Cardiac muscle cell (in vitro differentiated cells and primary cell): ENCODE data around the gene PIGN. TPM values are rescaled to one million over a fixed set of nuclear protein-coding genes. Genes with fewer than 3 reads are reported as not detected.
"Not testable (repeated sequence)": the region's sequence is repeated elsewhere in the genome, so short reads cannot be mapped to it uniquely, and the experiment has no call there.

Experiments
- DNase-seq, 2 donors: peaks; one replicate each; pipeline versions ENCODE4 v3.0.0 to v3.0.0-alpha.2; 2010 to 2017; ENCODE audit warnings: low read depth in 1 of 2, low spot score in 1 of 2
- H3K27ac ChIP-seq: fragments of 200-600 bp; sonication (generic); 2 replicates; pipeline ENCODE4 v1.5.1; 2016
- H3K27me3 ChIP-seq: fragments of 200-600 bp; sonication (generic); 2 replicates; pipeline ENCODE4 v1.6.0; 2016; ENCODE audit warnings: control low read depth
- H3K36me3 ChIP-seq: fragments of 200-600 bp; sonication (generic); 2 replicates; pipeline ENCODE4 v1.5.1; 2016; ENCODE audit warnings: control low read depth
- H3K4me1 ChIP-seq: fragments of 200-600 bp; sonication (generic); 2 replicates; pipeline ENCODE4 v1.8.1; 2017; ENCODE audit warnings: low read depth, mild to moderate bottlenecking, mixed run types
- H3K4me3 ChIP-seq: fragments of 200-600 bp; sonication (generic); 2 replicates; pipeline ENCODE4 v1.5.1; 2016; ENCODE audit warnings: mild to moderate bottlenecking
- H3K9me3 ChIP-seq: fragments of 200-600 bp; sonication (generic); 2 replicates; pipeline ENCODE4 v1.5.1; 2017; ENCODE audit warnings: low read depth, mild to moderate bottlenecking, control low read depth
- polyA plus RNA-seq: library from polyadenylated mRNA; unstranded; fragments of >200 nt; fragmentation: Nextera tagmentation; extraction: Ambion mirVana; gene quantifications from 2 replicates; pipeline ENCODE4 v1.2.1, GENCODE V29; 2016
- total RNA-seq: library from RNA; depleted of rRNA; stranded (reverse); fragments of >200 nt; gene quantifications from 2 replicates; pipeline ENCODE4 v1.2.3, GENCODE V29; 2016
- TF ChIP-seq, protein P1 (sequence below): IDR thresholded peaks from 2 replicates; pipeline ENCODE4 v1.5.1; 2012; ENCODE audit warnings: low read depth, mild to moderate bottlenecking, low read length

Gene PIGN
- total and polyA plus RNA-seq, 2 experiments from 2014 or later, result 18.8 to 20.8 TPM

DNA sequence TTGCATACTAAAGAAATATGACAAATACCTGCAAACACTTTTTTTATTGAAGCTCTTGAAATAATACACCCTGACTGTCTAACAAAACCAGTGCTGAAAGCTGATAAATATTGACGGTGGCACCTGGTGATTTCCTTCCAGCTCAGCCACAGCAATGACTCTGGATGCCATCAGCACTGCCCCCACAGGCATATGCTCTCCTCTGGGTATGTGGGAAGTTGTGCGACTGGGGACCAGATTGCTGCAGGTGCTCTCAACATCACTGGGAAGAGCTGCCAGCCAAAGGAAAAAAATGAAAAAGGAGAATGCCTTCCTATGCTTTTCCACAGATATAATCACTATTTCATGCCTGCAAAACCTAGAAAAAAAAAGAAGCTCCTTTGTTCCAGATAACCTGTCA lies 141.5 kb downstream of the PIGN start:
- H3K27ac ChIP-seq, result no peak overlapping the region
- H3K27me3 ChIP-seq, result no peaks in the 10 kb centered on the region
- no peak overlapping the region for H3K4me3 ChIP-seq
- no peak for DNase-seq
- H3K4me1 ChIP-seq, result no peaks in the 10 kb centered on the region
- no peaks in the 10 kb centered on the region for H3K9me3 ChIP-seq
- TF ChIP-seq, protein P1, sequence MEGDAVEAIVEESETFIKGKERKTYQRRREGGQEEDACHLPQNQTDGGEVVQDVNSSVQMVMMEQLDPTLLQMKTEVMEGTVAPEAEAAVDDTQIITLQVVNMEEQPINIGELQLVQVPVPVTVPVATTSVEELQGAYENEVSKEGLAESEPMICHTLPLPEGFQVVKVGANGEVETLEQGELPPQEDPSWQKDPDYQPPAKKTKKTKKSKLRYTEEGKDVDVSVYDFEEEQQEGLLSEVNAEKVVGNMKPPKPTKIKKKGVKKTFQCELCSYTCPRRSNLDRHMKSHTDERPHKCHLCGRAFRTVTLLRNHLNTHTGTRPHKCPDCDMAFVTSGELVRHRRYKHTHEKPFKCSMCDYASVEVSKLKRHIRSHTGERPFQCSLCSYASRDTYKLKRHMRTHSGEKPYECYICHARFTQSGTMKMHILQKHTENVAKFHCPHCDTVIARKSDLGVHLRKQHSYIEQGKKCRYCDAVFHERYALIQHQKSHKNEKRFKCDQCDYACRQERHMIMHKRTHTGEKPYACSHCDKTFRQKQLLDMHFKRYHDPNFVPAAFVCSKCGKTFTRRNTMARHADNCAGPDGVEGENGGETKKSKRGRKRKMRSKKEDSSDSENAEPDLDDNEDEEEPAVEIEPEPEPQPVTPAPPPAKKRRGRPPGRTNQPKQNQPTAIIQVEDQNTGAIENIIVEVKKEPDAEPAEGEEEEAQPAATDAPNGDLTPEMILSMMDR, result no peak
- H3K36me3 ChIP-seq, result no peaks in the 10 kb centered on the region

DNA sequence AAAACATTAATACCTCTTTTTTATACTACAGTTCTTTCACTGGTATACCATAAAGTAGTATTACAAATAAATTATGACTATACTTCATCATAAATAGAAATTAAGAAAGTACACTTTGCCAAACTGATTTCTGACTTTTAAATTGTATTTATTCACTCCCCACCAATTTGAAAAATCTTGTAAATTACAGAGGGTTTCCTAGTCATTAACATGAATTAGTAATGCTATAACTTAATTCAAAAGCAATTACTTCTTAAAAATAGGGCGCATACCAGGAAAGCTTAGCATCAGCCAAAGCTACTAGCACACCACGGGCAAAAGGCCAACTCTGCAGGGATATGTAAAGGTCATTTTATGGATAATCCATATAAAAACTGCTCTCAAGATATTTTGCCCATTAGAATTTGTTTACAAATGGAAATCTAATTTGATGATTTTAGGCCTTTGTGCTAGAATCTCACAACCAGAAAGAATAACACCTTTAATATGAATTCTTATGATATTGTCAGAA lies 142.3 kb downstream of the PIGN start:
- Histone ChIP-seq H3K27ac (no peak overlapping the region), H3K4me3 (no peak overlapping the region), H3K4me1 (no peaks in the 10 kb centered on the region), H3K9me3 (no peaks in the 10 kb centered on the region), H3K36me3 (no peaks in the 10 kb centered on the region), H3K27me3 (no peaks in the 10 kb centered on the region)
- DNase-seq, result peak in 1 of 2 donors; percentile 27
- TF ChIP-seq, protein P1, result no peak

DNA sequence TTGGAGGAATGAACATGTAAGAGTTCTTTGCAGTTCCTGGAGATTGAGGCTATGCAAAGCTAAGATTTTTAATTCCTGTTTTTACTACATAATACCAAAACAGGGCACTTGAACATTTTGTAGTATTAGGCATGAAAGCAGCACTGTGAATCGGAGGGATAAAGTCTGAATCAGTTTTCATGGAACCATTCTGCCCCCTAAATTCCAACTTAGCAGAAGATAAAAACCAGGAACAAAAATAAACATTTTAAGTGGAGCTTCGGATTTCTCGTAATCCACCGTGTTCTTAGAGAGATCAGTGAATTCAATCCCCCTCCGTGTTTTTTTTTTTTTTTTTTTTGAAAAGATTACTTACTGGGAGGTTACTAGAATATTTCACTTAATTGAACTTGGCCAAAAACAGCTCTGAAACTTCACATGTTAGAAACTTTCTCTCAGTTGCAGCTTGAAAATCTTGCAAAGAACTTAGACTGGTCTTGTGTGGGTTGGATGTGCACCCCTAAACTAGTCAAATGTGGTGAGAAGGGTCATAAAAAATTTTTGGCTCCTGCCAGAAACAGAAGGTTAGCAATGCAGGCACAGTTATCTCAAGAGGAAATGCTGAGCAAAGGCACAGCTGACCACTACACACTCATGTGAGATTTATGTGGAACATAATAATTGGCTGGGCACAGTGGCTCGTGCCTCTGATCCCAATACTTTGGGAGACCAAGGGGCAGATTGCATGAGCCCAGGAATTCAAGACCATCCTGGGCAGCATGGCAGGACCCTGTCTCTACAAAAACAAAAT lies 148.7 kb downstream of the PIGN start:
- H3K4me3 ChIP-seq, result no peak overlapping the region
- H3K9me3 ChIP-seq, result no peaks in the 10 kb centered on the region
- H3K36me3 ChIP-seq, result no peaks in the 10 kb centered on the region
- no peaks in the 10 kb centered on the region for H3K27me3 ChIP-seq
- H3K27ac ChIP-seq, result no peak overlapping the region
- TF ChIP-seq, protein P1, result no peak
- no peaks in the 10 kb centered on the region for H3K4me1 ChIP-seq
- peak in 1 of 2 donors; percentile 74 for DNase-seq

DNA sequence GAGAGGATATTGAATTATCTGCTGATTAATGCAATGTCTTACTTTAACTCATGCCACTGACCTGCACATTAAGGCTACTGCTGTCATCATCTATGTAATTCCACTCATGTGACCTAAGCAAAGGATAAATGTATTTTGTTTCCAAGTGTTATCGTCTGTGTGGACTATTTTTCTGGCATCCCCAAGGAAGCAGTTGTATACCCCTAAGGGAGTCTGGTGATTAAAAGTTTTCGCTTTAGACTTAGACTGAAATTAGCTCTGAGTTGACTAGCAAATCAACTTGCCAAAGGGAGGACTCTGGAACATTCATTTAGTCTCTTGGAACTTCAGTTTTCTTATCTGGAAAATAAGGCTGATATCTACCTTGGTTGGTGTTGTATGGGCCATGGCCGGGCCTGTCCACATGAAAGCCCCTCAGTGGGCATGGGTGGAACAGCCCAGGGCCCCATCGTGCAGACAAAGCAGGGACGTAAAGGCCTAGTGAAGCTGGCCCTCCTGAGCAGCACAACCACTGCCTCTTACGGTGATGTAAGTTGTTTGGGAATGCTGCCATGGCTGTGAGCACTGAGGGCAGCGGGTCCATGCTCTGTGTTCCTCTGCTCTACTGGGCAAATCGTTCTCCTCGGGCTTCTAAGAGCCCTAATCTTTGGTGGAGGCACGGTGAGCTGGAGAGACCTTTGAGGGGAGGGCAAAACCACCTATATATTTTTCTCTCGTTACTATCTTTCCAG lies 149.7 kb downstream of the PIGN start:
- peak in 1 of 2 donors; percentile 53 for DNase-seq
- no peaks in the 10 kb centered on the region for H3K9me3 ChIP-seq
- no peaks in the 10 kb centered on the region for H3K27me3 ChIP-seq
- no peaks in the 10 kb centered on the region for H3K36me3 ChIP-seq
- no peak overlapping the region for H3K27ac ChIP-seq
- TF ChIP-seq, protein P1, result no peak
- no peaks in the 10 kb centered on the region for H3K4me1 ChIP-seq
- H3K4me3 ChIP-seq, result no peak overlapping the region

DNA sequence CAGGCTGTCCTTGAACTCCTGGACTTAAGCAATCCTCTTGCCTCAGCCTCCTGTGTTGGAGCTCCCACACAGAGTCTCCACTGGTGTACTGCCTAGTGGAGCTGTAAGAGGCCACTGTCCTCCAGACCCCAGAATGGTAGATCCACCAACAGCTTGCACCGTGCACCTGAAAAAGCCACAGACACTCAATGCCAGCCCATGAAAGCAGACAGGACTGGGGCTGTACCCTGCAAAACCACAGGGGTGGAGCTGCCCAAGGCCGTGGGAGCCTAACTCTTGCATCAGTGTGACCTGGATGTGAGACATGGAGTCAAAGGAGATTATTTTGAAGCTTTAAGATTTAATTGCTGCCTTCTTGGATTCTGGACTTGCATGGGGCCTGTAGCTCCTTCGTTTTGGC lies 152.6 kb downstream of the PIGN start:
- H3K27me3 ChIP-seq, H3K27ac ChIP-seq, H3K4me1 ChIP-seq, H3K36me3 ChIP-seq, H3K4me3 ChIP-seq, H3K9me3 ChIP-seq, DNase-seq: not testable (repeated sequence)

DNA sequence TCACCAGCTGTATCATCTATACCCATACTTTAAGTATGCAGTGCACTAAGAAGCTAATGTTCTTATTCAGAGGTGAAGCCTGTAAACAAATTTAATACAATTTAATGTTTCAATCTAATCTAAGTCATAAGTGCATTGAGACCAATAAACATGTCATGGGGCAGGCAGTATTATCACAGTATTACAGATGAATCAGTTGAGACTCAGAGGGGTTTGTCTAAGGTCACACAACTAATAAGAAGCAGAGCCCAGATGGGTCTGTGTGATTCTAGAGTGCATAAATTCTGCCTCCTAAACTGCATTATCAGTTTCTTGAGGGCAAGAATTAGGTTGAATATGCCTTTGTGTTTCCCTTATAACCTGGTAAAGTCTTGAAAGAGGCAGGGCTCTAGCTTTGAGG lies 153.1 kb downstream of the PIGN start:
- TF ChIP-seq, protein P1, result no peak
- no peak overlapping the region for H3K4me3 ChIP-seq
- no peaks in the 10 kb centered on the region for H3K4me1 ChIP-seq
- no peak overlapping the region for H3K27ac ChIP-seq
- no peaks in the 10 kb centered on the region for H3K9me3 ChIP-seq
- no peaks in the 10 kb centered on the region for H3K27me3 ChIP-seq
- no peak for DNase-seq
- no peaks in the 10 kb centered on the region for H3K36me3 ChIP-seq
